ENCODE results near the gene SLIT3.

Gene SLIT3

DNA sequence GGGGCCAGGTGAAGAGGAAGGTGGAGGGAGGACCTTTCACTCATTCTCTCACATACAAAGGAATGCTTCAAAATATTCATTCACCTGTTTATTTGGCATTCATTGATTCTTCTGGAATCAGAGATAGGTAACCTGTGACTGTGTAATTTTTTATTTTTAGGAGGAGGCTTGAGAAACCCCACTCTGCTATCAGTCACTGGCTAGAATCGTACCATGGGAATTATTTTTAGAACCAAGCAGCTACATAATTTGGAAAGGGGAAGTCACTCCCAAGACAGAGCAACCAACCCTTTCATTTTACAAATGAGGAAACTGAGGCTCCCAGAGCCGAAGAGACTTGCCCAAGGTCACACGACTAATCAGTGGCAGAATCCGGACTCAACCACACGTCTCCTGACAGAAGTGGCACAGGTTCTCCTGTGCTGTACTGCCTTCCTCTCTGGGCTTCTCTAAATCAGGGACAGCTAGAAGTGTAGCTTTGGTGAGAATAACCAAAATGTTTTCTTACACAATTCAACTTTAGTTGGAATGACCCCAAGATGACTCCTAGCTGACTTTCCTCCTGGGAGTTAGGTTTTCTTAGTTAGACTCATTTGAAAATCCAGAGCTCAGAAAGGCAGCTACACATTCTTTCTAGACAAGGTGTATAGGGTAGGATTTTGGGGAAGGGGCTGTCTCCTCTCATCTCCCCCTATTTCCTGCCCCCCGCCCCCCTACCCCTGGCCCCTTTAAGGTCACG is 457.5 kb downstream of the SLIT3 start:
- no peak for DNase-seq

DNA sequence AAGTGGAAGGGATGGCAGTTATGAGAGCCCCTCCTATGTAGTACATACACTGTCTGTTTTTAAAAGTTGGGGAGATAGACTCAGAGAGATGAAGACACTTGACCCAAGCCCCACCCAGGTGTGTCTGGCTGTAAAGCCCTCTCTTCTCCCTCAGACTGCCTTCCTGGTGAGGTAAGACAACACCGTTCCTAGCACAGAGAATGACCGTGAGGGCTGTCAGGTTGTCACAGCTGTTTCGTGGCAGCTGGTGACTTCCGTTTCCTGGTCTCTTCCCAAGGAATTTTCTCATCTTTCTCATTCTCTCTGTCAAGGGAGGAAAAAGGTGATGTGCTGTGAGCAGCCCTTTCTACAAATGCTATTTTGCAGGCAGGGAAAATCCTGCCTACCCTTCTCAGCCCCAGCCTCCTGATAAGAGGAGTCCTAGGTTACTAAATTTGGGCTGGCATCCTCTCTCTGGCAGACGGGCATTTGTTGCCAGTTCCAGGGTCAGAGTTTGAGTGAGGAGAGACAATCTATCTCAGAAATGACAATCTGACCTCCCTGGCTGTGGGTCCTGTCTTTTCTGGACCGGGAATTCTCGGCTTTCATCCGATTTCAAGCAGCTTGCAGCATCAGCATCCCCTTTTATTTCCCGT is 458.3 kb downstream of the SLIT3 start:
- DNase-seq = no peak

DNA sequence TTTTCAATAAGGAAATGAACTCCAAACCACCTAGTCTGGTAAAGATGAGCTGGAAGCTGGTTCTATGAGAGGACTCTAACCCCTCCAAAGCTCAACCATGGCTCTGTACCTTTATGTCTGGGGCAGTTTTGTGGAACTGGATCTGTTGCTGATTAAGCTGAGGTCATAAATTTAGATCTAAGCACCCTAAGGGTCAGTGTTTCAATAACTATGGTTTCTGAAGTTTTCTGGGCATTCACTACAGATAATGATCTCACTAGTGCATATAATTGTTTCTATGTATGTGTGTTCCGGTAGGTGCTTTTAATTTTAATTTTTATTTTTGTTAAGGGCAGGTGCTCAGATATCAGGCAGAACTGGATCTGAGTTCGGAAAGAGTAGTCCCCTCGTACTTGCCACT is 463.1 kb downstream of the SLIT3 start:
- DNase-seq = no peak

DNA sequence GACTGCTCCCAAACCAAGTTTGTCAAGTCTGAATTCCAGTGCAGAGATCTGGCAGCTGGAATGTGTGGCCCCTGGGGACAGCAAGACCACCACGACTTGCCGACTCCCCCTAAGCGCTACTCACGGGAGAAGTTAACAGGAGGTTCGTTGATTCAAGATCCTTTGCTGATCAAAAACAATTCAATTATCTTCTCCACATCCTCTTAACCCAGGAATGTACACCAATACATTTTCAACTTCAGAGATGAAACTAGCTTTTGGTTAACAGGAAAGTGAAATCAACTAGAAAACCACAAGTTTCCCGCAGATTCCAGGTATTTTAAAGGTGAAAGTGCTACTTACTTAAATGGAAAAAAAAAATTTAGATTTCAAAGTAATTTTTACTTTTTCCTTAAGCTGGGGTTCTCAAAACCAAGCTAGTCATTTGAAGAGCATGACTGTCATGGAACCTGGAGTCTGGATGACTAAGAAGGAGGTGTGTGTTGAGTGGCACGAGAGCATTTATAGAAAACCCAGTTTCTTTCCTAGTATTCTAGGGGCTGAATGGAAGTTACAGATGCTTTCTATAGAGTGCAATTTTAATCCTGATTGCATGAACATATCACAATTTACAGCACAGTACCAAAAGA is 464.2 kb downstream of the SLIT3 start:
- no peak for DNase-seq

DNA sequence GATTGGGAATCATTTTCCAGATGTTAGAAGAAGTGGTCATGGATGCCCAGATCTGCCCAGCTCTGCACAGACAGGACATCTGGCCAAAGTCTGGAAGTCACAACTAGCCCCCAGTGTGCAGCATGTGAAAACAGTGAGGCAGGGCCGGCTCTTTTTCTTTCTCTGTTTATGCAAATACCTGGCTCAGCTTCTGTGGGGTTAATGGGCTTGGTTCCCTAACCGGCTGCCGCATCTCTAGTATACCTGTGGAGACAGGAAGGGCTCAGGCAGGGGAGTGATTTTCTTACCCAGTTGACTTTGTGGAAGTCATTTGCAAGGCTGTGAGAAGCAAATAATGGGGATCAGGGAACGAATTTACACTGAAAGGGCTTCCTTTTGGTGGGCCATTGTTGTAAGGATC is 467.0 kb downstream of the SLIT3 start:
- DNase-seq = no peak

DNA sequence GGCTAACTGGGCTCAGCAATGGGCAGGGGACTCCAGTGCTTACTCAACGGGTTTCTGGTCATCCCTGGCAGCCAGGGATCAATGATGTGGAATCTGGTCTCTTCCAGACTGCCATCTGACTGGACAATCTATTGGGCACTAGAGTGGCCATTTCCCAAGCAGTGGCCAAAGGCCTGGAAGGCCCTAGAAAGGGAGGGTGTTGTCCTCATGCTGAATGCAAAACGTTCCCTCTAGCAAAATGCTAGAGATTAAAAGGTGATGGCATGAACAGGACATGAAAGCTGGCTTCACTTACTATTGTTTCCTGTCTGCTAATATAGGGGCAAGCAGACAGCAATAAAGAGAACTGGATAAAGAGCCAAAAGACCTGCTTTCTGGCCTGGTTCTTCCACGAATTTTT is 467.6 kb downstream of the SLIT3 start:
- DNase-seq = no peak

DNA sequence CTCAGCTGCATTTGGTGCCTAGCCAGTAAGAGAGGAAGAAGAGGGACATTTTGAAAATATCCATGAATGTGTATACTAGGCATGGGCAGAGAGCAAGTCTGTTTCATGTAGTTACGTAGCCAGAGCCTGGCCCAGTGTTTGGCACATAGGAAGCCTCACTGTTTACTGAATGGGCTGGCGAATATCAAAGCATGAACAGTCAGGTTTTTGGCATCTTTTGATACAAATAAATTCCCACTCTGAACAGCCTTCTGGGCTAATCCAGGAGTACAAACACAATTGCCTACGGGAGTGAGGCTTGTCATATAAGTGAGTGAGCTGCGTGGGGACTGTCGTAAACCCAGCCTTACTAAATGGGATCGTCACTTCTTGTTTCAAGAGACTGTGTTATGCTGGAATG is 468.6 kb downstream of the SLIT3 start:
- no peak for DNase-seq

DNA sequence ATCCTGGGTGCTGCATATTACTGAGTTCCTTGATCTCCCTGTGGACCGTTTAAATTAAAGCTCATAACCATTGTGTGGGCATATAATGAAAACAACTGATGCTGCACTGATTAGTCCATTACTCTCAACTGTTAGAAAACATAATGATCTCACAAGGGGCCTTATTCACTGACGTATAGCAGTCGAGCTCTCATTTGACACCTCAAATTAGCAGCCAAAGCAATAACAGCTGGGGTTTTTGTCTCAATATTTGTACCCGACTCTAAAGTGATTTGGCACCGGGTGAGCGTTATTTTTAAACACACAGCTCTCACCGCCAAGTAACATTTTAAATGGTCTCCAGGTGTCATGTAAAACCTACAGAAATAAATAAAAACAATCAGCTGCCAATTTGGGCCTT is 469.6 kb downstream of the SLIT3 start:
- no peak for DNase-seq

DNA sequence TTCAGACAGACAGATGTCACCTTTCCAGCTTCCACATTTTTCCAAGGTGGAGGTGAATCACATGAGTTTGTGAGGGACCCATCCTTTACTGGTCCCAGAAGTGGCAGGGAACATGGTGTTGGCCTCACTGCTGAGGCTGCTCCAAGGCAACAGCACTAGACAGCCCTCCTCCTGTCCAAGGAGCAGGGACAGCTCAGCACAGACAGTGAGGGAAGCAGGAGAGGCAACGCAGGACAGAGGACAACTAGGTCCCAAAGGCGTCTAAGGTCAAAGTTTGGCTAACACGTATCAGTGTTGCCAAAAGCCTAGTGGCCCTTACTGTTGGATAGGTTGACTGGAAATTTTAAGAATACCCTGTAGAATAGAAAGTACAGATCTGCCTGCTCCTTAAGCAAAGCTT is 470.1 kb downstream of the SLIT3 start:
- no peak for DNase-seq

DNA sequence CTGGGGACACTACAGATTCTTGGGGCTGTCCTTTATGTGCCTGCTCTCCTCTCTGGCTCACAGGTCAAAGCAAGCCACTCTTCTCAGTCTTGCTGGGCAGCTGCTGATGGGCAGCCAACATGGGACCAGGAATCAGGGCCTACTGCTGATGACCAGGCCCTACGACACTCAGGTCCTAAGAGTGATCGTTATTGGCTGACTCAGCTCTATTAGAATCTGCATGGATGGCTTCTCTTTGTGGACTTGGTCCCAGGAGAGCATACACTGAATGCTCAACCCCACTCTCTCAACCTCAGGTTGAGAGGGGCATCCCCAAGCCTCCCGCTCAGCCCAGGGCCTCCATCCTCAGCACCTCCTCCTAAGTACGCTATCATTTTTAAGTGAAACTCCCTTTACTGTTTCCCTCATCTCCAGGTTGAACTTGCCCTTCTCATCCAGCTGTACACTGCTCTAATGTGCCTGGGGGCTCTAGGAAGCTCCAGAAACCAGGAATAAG is 471.0 kb downstream of the SLIT3 start:
- no peak for DNase-seq

DNA sequence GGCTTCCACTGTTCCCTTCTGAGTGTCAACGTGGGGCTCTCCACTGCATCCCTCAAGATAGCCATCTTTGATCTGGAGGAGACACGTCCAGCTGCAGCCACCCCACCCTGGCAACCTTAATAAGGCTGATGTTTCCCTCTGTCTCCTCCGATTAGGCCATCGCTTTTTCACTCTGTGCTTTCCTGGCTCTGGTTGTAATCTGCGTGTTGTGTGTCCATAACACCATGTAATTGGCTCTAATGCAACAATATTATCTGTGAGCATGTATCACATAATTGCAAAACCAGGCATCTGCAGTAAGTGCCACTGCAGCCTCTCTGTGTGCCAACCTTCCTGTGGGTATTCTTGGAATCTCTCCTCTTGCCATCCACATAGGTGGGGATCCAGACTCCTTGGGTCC is 471.9 kb downstream of the SLIT3 start:
- no peak for DNase-seq

DNA sequence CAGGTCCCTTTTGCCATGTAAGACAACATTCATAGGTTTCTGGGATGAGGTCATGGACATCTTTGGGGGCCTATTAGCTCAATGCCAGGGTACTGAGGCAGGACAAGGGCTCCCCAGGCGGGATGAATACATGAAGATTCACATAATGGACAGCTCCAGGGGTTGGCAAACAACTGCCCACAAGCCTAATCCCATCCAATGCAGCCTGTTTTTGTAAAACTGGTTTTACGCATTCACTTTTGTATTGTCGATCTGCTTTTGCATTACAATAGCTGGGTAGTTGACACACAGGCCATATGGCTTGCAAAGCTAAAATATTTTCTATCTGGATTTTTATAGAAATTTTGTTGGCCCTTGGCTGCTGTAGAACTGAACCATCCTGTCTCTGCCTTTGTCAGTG is 473.3 kb downstream of the SLIT3 start:
- no peak for DNase-seq

DNA sequence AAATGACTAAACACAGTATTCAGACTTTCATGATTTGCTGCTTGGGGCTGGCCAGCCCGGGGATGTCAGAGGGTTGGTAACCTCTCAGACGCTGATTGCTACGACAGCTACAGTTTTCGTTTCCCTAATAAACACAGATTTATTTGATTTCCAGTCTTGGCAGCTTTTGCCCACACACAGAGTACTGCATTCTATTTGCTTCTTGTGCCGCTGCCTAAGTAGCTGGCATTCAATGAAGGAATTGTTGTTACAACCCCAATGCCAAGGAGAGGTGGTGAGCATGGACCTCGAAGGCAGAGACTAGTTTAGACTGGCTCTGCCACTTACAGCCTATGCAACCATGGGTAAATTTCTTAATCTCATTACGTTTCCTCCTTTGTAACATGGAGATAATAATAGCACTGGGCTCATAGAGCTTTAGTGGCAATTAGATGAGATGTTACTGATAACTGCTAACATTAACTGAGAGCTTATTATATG is 474.7 kb downstream of the SLIT3 start:
- no peak for DNase-seq

DNA sequence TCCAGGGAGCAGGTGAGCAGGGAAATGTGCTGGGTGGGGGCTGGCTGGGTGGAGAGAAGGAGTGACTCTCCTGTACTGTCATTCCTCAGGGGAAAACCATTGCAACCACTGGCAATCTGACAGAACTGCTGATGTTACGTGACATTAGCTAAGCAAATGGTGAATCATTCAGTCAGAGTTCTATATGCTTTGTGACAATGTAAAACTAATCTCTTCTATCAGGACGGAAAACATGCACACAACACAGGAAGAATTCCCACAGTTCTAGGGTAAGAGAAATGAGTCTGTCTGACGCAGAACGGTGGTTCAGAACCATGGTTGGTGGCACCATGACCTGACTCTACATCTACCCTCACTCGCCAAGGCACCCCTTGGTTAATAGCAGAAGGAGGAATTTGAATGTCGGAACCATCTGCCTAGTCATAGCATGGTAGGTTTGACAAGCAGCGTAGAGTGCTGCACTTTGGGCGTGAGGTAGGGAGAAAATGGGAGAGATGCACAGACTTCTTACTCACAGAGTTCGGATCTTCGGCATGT is 478.1 kb downstream of the SLIT3 start:
- no peak for DNase-seq

DNA sequence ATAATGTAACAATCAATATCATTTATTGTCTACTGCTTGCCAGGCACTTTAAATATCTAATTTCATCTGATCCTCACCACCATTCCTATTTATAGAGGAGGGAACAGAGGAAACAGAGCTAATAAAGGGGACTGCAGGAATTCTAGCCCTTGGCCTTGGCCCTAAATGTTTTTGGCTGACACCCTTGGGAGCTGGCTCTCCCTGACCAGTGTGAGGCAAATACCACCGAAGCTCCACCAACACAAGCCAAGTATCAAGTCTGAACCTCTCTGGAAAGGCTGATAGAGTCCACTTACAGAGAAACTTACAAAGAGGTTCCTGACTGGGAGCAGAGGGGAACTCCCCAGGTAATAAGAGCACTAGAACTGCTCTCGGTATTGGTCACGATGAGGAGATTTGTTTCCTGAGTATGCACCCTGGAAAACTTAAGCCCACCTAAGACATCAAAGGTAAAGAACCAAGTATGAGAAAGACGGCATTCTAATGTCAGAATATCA is 478.6 kb downstream of the SLIT3 start:
- no peak for DNase-seq

DNA sequence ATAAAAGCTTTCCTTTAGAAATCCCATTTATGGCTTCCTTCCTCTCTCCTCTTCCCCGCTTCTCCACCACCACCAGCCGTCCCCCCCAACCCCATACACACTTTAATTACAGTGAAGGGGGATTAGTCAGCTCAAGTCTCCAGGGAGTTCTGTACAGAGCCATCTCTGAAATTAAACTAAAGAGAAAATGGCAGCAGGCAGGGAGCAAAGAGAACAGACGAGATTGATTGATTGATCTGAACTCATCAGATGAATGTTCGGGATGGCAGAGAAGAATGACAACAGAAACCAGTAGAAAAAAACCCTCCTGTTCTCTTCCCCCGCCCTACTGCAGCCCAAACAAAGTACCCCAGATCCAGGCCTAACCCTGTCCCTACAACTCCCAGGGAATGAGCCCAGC is 480.1 kb downstream of the SLIT3 start:
- DNase-seq = no peak

DNA sequence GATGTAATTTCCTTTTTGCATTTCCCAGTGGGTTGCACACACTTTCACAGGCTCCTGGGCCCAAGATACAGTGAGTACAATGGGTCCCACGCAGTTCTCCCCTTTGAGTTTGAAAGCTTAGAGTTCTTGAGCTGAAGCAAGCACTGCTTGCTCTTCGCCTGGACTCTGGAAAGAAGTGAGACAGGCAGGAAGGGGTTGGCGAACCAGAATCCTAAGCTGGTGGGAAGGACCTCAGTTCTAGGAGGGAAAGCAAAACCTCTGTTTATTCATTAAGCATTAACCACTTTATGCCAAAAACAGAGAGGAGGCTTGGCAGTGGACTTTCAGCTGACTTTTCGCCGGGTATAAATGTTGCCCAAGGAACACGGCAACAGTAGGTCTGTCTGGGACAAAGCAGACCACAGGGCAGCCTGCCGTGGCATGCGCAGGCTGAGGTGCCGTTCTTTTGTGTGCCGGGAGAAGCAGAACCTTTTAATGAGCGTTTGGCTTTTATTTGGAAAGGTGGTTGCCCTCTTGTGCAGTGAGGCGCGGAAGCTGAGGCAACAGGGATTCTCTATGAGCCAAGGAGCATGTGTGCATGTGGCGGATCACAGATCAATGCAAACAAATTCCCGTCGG is 481.8 kb downstream of the SLIT3 start:
- no peak for DNase-seq

DNA sequence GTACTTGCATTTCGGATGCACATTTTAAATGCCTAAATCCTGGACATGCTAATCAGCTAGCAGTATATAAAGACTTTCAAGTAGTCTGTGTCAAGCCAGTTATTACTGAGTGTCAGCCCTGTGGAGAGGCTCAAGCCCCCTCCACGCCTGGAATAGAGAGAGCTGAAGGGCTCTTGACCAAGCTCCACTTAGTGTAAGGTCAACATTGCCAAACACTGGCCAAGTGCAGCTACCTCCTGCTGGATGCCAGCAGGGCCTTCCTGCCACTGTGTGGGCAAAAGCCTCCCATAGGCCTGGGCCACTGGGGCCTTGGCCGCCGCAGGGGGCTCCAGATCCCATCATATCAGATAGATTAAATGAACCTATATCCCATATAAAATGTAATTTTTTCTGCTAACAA is 482.4 kb downstream of the SLIT3 start:
- DNase-seq = no peak

DNA sequence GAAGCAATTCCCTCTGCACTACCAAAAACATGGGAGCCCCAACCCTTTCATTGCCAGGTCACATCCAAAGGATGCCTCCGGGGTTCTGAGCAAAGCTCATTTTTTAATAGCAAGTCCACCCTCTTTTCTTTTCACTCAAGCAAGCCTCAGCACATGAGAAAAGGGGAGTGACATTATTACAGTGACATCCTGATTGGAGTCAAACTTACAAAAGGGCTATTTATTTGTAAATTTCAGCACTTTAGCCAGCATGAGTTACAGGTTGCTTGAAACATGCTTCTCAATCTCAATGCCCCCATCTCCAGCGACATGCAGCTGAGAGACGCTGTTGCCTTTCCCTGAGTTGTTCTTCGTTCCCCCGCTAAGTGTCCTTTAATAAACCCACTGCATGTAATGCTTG is 483.3 kb downstream of the SLIT3 start:
- no peak for DNase-seq

DNA sequence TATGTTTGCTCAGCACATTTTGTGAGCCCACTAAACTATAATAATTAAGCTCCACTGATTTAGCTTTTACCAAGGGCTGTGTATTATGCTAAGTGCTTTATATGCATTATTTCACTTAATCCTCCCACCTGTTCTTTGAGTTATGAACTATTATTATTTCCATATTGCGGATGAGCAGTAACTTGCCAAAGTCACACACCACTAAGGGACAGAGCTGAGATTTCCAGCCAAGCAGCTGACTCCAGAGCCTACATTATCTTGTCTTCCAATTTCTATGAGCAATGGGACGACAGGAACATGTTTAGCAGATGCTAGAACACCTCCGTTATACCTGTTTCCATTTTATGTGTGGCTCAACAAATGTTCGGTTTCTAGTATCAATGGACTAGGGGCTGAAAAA is 484.3 kb downstream of the SLIT3 start:
- DNase-seq = no peak

DNA sequence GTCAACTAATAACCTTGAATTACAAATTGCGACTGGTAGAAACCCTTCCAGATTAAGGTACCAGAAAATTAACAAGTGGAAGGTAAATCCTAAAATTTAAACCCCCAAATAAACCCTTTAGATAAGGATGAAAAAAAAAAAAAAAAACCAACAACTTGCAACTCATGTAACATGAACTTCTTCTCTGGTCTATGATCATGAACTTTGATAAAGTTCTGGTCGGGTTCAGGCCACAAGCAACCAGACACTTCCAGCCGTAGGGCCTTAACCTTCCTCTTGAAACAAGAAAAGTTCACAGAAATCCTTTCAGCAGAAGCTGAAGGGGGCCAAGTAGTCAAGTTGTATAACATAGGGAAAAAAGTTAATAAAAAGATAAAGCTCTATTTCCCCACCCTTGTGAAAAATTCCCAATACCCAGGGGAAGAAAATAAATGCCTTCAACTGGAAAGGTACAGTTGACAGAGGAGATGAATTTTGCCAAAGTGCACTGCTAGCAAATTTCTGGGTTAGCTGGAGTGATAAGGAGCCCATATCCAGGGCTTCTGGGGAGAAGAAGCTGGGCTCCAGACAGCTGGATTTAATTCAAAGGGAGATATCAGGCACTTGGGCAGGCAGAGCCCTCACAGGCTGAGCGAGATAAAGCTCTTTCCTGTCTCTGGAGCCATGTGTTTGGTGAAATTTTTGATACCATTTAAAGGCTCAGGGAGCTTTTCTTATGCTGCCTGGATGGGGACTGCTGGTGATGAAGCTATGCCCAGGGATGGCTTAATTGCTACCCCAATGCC is 487.6 kb downstream of the SLIT3 start:
- no peak for DNase-seq

DNA sequence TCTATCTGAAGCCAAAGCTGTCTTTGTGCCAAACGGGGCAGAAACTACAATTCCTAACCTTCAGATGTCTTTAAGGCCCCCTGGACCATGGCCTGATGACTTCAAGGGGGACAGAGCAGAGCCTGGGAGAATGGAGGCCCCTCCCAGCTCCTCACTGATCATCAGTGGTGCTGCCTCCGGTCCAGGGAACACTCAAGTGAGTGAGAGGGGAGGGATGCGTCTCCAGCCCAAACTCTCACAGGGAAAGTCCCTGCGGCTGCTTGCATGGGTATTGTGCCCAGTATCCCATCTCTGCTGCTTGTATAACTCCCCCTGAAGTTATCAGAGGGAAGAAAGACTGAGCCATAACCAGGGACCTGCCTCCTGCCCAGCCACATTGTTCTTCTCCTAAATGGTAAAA is 490.3 kb downstream of the SLIT3 start:
- DNase-seq = no peak

Data from CD4-positive, alpha-beta T cell treated with Interleukin-4 for 4 hours (primary cell).